CD4-positive, alpha-beta T cell treated with Interleukin-17A for 1 hour (primary cell): ENCODE data around the gene GCLC.
"Not testable (repeated sequence)": the region's sequence is repeated elsewhere in the genome, so short reads cannot be mapped to it uniquely, and the experiment has no call there.

Source experiments
- DNase-seq: peaks from one replicate; pipeline ENCODE4 v3.0.0-alpha.2; 2020

Gene GCLC

DNA sequence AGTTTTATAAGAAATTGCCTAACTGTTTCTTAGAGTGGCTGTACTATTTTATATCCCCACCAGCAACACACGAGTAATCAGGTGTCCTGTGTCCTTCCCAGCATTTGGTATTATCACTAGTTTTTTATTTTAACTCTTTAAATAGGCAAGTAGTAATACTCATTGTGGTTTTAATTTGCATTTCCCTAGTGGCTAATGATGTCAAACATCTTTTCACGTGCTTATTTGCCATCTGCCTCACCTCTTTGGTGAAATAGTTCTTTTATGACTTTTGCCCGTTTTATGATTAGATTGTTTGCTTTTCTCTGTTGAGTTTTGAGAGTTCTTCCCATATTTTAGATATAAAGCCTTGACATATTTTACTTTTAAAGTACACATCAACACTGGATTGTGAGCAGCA, 57.8 kb downstream of the GCLC start:
- DNase-seq, result no peak

DNA sequence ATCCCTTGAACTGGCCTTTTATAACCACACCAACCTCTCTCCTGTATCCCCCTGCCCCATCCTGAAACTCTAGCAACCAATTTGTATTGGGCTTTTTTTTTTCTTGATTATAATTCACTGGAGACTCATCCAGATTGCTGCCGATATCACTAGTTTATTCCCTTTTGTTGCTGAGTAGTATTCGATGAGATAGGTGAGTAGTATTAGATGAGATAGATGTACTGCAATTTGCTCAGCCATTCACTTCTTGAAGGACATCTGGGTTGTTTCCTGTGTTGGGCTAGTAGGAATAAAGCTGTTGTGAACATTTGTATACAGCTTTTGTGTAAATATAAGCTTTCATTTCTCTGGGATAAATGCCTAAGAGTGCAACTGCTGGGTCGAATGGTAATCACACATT, 58.2 kb downstream of the GCLC start:
- DNase-seq, result no peak

DNA sequence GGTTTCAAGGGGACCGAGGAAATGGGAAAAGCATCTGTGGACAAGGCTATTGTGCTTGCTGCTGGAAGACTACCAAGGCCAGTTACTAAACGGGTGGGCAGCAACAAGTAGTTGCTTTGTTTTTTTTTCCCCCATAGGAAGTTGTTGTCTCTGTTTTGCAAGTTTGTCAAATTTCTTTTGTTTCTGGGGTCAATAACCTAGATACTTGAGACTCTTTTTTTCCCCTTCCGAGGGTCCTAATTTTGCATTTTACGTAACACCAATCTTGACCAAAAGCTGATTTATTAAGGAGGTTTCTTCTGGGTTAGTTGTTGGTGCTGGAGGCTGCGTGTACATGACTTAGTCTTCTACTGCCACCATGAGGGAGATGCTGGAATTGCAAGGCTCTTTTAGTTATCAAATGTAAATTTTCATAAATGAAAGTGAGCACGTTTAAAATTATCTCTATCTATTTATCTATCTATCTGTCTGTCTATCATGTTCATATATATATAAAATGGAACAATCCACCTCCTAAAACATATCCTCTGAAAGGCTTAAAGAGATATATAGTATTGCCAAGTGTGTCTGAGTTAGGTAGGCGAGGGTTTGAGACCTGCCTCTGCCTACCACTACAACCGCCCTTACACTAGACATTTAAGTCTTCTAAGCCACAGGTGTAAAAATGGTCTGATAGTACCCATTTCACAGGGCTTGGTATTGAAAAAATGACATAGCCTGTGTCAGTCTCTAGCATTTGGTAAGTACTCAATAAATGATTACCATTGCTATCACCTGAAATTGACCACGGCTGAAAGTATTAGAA, 60.2 kb downstream of the GCLC start:
- DNase-seq, result peak; percentile 77

DNA sequence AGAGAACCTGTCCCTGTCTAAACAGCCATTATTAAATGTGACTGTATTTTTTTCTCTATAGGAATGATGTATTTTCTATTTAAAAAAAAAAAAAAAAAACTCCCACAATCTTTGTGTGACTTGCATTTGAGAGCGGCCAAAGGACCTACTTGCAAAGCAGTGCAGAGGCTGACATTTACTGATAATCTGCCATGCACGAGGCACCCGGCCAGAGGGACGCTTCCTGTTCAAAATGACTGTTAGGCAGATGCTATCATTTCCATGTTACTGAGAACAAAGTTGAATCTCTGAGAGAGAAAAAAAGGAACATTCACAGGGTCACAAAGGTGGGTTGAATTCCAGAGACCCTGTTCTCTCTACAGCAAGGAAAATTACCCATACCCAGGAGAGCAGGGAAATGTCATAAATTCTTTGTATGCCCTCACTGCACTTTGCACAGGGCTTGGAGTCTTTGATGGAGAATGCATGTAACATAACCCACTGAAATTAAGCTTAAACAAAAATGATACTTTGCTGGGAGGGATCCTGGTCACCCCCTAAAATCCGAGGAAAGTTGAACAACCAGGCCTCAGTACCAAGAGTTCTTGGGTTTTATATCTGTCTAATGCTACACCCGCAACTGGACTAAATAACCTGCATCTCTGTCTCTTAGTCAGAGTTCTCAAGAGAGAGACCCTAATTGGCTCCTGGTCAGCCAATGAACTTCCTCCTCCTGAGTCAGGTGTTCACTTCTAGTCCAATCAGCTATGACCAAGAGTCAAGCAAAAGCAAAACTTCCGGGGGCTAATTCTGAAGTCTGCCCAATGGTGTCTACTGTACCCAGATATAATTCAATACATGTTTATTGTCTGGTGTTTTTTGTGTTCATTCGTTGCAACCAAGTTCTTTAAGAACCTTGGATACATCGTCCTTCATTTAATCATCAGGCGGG, 61.2 kb downstream of the GCLC start:
- DNase-seq, result no peak

DNA sequence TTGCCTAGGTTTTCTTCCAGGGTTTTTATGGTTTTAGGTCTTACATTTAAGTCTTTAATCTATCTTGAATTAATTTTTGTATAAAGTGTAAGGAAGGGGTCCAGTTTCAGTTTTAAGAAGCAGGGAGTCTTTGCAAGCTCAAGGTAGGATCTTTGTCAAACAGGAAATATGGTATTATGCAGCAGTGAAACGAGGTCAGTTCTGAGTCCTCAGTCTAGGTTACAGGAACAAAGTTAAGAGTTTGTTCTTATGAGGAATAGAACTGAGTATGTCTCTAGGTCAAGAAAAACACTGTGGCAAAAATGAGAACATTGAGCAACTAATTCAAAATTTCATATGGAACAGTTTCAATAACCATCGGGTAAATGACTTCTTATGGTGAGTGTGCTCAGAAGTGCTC, 63.6 kb downstream of the GCLC start:
- DNase-seq, result no peak

DNA sequence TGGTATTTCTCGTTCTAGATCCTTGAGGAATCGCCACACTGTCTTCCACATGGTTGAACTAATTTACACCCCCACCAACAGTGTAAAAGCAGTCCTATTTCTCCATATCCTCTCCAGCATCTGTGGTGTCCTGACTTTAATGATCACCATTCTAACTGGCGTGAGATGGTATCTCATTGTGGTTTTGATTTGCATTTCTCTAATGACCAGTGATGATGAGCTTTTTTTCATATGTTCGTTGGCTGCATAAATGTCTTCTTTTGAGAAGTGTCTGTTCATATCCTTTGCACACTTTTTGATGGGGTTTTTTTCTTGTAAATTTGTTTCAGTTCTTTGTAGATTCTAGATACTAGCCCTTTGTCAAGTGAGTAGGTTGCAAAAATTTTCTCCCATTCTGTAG, 64.1 kb downstream of the GCLC start:
- not testable (repeated sequence) for DNase-seq

DNA sequence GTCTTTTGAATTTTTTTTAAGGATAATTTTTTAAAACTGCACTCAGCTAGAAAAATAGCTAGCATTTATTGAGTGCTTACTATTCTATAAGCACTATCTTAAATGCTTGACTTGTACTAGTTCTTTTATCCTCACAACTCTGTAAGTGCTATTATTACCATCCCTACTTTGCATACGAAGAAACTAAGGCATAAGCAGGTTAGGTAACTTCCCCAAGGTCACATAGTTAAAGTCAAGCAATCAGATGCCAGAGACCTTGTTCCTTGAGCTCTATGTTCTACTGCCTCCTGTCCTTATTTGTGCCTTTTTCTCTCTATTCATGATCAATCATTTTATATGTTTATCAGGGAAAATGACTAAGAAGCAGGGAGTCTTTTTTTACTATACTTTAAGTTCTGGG, 65.0 kb downstream of the GCLC start:
- DNase-seq, result no peak

DNA sequence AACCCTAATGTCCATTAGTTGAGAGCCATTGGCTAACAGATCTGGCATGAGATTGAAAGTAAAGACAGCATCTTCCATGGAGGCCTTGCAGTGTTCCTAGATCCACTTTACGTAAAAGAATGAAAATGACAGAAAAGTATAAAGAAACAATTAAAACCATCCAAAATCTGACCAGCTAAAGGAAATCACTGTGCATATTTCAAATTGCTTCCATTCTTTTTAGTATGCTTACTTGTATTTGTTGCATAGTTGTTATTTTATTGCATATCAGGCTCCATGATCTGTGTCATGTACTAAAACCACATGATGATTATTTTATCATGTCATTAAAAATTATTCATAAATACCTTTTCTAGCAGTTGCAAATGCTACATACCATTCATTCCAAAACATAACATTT, 67.9 kb downstream of the GCLC start:
- no peak for DNase-seq

DNA sequence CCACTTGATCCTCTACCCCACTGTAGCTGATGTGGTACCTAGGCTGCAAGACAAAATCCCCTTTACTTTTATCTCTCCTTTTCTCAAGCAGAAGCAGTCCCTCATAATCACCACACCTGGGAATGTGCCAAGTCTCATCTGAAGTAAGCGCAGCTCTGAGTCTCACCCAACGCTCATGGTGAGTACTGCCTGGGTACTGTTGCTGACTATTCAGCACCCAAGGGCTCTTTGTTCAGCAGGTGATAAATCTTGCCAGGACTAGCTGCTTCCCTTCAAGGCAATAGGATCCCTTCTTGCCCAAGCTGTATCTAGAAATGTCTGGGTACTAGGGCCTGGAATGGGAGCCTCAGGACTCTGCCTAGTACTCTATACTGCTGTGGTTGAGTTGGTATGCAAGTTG, 70.9 kb downstream of the GCLC start:
- no peak for DNase-seq

DNA sequence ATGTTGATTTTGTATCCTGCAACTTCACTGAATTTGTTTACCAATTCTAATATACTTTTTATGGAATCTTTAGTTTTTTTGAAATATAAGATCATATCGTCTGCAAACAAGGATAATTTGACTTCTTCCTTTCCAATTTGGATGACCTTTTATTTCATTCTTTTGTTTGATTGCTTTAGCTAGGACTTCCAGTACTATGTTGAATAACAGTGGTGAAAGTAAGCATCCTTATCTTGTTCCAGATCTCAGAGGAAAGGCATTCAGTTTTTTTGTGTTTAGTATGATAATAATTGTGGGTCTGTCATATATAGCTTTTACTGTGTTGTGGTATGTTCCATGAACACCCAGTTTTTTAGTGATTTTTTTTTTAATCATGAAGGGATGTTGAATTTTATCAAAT, 75.7 kb downstream of the GCLC start:
- DNase-seq, result no peak

DNA sequence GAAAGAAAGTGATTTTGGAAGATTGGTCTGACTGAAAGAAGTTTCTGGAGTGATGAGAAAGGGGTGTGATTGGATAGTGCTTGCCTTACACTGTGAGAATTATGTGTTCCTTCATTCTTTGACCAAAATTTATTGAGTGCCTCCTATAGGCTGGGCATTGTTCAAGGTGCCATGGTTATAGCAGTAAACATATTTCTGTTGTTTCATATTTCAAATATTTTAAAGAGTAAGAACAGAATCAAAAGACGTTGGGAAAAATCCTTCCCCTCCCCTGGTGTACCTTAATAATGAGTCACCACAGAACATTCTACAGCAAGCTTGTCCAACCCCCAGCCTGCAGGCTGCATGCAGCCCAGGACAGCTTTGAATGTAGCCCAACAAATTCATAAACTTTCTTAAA, 78.6 kb downstream of the GCLC start:
- DNase-seq, result no peak

DNA sequence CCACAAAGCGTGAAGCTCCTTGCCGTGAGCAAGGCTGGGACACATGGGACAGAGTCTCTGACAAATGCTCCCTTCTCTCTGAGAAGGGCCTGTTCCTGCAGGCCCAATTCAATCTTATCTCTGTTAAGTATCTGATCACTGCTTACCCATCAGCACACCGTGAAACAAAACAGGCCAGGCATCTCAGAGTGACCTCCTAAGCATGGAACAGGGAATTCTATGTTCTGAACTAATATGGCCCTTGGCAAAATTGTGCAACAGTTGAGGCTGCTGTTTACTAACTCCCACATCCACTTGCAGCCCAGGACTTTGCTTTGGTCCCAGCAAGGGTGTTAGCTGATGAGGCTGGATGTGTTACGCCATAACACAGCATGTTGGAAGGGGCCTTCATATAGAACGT, 79.2 kb downstream of the GCLC start:
- no peak for DNase-seq

DNA sequence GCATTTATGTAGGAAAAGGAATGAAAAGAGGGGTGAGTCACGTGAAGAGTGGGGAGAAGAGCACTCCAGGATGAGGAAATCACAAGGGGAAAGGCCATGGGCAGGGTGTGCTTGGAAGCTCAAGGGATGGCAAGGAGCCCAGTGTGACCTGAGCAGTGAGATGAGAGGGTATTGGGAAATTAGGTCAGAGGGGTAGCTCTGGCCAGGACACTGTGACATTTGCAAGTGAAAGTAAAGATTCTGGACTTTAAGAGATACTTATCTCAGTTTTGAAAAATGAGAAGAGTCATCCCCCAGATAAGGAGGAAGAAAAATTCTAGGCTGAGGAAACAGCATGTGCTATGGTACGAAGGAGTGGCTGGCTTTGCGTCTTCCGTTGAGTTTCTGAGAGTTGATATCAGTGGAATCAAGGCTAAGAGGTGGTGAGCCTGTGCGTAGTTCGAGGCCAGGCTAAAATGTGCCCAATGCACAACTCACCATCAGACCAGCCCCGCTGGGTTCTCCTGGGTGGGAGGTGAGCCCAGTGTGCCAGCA, 79.9 kb downstream of the GCLC start:
- no peak for DNase-seq

DNA sequence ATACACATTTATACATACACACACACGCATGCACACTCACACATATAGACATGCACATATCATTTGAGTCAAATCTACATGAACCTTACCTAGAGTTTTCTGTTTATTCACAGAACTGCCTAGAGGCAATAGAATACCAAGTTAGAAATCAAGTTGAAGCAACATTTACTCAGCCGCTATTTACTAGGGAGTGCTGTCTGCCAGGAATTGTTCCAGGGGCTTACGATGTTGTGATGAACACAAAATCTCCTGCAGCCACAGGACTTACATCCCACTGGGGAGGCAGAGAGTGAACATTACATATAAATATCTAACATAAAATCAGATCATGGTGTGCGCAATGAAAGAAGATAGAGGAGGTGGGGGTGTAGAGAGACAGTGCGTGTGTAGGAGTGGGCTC, 80.4 kb downstream of the GCLC start:
- no peak for DNase-seq

DNA sequence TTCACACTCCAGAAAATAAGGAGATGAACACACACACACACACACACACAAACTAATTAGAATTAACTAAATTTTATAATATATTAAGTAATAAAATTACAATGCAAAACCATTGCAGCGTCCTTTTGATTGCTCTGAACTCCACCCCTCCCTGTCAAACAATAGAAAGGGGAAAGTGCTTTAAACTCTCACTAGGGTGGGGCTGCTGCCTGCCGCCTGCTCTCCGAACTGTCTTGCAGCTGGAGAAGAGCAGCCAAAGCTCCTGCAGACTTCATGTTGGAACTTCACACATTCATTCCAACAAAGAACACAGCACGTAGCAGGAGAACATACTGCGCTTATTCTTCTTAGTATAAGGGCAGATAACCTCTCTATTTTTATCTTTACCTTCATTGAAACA, 83.2 kb downstream of the GCLC start:
- no peak for DNase-seq

DNA sequence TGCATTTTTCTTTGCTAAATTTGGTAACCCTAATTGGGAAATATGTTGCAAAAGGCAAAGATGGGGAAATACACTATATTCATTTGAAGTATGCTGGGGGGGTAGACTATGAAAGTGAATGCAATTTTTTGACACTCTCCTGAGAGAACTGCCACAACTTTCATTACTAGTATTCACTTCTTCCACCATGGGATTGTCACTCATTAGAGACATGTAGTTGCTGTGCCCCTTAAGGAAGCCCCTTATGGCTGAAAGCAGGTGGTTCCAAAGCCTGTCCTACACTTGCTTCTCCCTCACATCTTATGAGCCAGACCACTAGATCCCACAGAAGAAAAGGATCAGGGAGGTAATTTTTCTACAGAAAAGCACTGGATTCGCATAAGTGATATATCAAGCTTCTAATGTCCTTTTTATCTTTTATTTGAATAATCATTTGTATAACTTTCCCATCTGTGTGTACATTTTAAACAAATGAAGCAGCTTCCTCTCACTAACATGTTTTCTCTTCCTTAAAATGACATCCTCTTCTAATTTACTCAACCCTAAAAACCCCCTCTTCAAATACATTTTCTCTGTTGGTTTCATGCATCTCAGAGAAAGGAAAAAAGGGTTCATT, 83.8 kb downstream of the GCLC start:
- no peak for DNase-seq

DNA sequence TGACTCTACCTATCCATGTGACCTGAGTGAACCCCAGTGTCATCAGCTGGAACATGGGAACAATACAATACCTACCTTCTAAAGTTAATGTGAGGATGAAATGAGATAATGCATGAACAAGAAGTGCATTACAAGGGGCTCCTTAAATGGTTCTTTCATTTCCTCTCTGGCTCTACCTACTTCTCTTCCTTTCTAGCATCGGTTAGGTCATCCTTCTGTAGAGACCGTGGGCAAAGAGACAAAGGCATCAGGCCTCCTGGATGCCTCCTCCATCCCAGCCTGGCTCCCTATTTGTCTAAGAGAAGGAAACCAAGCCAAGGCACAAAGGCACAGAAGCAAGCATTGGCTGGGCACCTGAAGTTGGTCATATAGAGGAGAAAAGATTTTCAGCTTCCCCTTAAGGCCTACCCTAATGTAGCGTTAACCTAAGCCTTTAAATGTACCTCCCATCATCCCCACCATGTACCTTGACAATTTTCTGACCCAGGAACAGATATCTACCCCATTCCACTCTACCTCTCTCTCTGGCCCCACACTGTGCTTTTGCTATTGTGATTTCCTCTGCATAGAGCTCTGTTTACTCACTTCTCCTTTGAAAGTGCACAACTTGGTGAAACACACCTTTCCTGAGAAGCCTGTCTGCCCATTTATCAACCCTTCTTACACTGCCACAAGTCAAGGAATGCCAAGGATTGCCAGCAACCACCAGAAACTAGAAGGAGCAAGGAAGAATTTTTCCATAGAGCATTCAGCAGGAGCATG, 86.6 kb downstream of the GCLC start:
- no peak for DNase-seq

DNA sequence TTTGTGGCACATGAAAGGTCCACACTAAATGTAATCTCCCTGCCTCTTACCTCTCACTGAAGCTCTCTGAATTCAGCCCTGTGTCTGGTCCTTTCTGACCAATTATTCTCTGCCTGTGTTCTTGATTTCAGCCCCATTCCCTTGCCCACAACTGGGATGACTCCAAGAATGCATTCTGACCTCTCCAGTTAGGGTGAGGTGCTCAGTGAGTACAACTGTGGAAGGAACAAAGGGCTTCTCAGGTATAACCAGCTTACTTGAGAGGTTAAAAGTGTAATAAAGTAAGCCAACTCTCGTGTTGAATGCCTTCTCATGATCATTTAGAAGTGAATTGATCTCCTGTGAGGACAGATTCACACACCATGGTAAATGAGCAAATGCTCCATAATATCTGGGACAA, 88.1 kb downstream of the GCLC start:
- DNase-seq, result no peak

DNA sequence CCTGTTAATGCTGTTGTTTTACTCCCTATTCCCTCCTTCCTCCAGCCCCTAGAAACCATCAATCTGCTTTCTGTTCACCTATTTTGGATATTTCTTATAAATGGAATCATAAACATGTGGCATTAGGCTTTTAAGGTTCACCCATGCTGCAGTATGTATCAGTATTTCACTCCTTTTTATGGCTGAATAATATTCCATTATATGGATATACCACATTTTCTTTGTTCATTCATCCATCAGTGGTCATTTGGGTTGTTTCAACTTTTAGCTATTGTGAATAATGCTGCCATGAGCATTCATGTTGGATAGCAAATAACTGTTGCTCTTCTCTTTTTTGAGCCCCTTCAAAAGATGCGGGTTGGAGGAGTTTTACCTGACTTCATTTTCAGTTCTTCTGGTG, 89.2 kb downstream of the GCLC start:
- DNase-seq, result no peak

DNA sequence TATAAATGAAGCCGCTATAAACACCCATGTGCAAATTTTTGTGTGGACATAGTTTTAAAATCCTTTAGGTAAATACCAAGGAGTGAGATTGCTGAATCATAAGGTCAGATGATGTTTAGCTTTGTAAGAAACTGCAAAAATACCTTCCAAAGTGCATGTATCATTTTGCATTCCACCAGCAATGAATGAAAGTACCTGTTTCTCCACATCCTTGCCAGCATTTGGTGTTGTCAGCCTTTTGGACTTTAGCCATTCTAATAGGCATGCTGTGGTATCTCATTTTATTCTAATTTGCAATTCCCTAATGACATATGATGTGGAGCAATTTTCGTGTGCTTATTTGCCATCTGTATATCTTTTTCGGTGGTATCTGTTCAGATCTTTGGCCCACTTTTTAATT, 93.7 kb downstream of the GCLC start:
- DNase-seq, result no peak

DNA sequence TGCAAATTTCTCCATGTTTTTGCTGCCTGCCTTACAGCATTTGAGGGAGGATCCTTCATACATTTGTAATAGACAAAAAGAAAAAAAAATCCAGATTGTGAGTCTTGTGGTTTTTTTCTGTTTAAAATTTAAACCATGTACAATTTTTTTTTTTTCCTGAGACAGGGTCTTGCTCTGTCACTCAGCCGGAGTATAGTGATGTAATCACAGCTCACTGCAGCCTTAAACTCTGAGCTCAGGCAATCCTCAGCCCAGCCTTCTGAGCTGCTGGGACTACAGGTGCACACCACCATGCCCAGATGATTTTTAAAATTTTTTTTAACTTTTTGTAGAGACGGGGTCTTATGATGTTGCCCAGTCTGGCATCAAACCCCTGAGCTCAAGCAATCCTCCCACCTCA, 97.0 kb downstream of the GCLC start:
- DNase-seq, result no peak
